Ecto neural progenitor cell (in vitro differentiated cells): ENCODE data around the gene NEFH.
A peak's percentile ranks its signal among the peaks of the same experiment; 100 is the strongest.

Experiments used
- DNase-seq: peaks from one replicate; pipeline ENCODE4 v3.0.0-alpha.2; 2018; ENCODE audit warnings: low spot score

Gene NEFH

GRCh38 chr22:29503811-29504372 lies 23.9 kb downstream of the NEFH start:
- peak; percentile 56 for DNase-seq

DNA sequence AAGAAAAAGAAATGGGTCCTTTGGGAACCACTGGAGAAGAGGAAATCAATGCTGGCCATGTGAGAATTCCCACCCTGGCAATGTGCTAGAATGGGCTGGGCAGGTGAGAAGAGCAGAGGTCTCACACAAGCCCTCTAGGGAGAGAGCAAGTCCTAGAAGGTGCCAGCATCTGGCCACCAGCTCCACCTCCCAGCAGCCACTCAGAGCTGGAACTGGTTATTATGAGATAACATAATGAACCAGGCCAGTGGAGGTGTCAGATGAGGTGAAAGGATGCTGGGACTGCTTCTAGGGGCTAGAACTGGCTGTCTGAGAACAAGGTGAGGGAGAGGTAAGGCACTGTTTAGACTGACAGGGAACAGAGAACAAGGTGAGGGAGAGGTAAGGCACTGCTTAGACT lies 29.3 kb downstream of the NEFH start:
- no peak for DNase-seq

DNA sequence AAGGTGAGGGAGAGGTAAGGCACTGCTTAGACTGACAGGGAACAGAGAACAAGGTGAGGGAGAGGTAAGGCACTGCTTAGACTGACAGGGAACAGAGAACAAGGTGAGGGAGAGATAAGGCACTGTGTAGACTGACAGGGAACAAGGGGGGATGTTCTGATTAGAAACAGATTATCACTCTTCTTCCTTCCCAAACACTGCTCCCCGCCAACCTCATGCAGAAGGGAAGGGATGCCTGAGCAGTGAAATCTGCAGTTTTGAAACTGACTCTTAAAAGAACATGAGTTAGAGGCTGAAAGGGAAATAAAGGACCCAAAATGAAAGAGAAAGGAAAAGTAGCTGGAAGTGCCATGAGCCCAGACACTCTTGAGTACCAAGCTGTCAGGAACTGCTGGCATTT lies 29.8 kb downstream of the NEFH start:
- DNase-seq = no peak

DNA sequence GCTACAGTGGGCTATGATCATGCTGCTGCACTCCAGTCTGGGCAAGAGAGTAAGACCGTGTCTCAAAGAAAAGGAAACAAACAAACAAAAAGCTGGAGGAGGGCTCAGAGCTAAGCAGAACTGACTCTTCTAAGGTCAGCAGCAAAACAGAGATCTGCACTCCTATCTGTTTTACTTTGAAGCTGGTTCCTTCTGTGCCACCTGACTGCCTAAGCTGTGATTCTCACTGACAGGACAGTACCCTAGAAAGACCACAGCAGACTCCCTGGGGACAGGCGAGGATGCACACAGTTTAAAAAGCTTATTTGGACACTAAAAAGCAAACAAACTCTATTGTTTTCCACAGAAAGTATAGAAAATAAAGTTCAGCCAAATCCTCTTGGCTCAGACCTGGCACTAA lies 30.5 kb downstream of the NEFH start:
- no peak for DNase-seq

DNA sequence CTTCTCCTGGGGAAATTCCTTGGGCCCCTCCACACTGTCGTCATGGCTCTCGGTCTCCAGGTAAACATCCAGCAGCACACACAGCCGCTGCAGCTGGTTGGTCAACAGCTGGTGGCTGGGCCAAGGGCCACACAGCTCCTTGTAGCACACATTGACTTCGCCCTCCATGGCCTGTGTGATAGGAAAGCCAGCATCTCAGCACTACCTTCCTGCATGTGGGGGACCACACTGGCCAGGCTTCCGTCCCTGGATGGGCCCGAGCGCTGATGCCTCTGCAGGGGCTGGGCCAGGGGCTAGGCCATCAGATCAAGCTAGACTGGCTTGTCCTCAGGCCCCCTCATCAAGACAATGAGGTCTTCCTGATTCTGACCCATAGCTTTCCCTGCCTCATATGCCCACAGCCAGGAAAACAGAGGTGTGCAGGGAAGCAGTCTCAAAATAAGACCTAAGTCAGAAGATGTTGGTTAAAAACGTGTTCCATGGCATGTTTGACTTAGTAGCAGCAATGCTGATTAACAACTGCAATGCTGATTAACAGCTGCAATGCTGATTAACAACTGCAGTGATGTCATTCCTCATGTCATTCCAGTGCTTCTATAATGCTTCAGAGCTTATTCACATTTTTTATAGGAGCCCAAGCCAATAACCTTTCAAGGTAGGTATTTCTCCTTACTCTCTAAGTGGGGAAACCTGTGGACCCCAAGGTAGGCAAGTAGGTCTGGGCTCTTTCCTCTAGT lies 31.3 kb downstream of the NEFH start:
- no peak for DNase-seq

- no peak for DNase-seq
Observed at GRCh38 chr22:29512031-29512430, 32.0 kb downstream of the NEFH start.

- DNase-seq = no peak
Observed at GRCh38 chr22:29517215-29517908, 37.3 kb downstream of the NEFH start.

DNA sequence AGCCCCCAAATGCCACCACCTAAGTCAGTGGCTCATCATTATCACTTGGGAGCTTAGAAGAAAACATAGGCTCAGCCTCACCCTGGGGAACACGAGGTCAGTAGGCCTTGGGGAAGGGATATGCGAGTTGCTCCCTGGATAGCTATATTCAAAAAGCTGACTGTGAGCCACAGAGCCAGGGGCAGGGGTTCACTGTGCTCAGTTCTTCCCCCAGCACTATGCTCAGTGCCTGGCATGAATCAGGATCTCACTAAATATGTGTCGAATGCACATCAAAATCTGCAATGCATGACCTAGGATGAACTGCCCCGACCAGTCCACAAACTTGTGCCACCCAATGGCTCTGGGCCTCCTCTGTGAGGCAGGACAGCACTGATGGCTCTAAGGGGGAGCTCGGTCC lies 38.4 kb downstream of the NEFH start:
- no peak for DNase-seq

DNA sequence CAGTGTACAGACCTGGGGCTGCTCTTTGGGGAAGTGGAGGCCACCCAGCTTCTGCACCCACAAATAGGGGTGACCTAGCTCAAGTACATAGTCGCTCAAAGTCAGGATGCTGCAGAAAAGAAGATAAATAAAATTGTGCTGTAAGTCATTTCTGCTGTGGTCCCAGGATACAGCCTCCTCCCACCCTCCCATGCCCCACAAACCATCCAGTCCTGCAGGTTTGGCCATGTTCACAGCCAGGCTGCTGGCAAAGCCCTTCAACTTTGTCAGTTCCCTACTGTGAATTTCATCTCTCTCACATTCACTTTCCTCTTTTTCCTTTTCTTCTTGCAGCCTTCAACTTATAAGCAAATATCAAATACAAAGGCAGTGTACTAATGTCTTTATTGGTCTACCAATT lies 40.0 kb downstream of the NEFH start:
- no peak for DNase-seq

DNA sequence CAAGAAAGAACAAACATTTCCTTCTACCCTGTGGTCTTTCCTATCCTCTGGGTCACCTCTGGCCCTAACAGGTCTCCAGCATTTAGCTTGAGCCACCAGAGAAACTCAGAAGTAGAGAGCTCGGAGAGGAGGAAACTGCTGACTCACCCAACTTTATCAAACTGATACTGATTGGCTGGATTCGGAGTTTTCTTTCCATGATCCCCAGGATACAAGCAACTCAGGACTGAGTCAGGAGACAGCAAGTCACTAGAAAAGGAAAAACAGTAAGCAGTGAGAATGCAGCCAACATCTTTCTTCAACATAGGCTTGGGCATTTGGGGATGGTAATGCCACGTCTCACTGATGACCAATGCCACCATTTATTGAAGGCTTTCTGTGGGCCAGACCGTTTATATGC lies 40.8 kb downstream of the NEFH start:
- no peak for DNase-seq

DNA sequence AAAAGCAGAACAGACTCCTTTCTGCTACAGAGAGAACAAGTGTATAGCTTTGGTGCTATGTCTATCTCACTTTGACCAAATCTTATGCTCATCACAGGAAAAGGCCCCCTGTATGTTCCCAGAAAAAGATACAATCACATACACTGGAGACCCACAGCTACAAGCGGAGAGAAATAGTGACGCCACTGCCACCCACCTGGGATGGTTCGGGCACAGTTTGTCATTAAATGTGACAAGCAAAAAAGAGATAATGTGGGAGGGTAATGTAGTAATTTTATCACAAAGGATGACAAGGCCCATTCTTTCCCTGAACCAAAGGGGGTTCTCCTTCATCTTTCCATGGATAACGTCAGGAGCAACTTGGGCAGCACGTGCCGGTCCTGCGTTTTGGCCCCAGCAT lies 41.5 kb downstream of the NEFH start:
- DNase-seq = no peak

DNA sequence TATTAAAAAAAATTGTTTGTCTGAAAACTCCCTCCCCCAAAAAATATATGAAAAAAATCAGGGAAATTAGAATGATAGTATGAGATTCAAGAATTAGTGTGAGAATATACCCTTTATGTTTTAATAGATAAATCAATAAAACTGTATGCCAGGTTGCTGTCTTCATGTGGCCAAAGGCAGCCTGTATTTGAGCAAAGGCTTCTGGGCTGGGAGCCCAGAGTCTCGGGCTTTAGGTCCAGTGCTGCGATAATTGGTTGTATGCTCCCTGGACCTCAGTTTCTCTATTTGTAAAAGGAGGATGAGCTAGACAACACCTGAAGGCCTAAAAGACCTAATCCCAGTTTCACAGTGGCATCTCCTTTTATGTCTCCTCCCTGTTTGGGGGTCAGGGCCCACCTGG lies 43.7 kb downstream of the NEFH start:
- DNase-seq = no peak

DNA sequence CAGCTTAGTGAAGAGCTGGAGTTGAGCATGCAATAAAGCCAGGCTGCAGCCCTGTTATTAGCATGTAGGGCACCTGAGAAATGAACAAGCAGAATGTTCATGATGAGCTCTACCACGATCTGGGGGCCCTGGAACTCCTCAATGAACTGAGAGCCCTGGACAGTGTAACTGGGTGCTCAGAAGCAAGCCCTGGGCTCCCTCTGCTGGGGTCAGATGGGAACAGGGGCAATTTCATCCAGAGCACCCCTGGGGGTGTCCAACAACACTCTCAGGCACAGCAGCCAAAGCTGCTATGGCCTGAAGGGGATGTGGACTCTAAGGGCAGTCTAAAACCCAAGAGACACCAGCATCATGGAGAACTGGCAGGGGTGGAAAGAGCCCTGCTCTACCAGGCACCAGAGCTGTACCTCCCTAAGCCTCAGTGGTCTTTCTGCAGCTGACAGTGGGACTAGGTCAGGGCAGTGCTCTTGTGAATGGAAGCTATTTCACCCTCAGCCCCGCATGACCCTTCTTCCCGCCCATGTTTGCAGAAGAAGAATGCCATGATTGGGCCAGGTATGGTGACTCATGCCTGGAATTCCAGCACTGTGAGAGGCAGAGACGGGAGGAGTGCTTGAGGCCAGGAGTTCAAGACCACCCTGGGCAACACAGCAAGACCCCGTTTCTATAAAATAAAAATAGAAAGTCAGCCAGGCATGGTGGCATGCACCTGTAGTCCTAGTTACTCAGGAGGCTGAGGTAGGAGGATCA lies 44.6 kb downstream of the NEFH start:
- DNase-seq = peak; percentile 54

DNA sequence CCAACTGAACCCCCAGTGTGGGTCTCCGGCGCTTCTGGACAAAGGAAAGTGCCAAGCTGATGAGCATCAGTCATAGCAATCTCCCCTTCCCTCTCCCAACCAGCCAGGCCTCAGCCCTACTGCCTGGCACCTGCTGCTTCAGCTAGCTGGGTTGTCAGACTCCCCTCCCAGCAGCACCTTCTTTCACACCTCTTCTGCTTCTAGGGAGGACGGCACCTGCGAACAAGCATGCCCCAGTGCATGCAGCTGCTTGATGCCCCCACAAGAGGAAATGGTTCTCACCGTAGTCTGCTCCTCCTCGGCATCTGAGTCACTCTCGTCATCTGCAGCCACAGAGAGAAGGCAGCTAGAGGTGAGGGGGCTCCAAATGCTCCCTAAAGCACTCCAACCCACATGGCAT lies 48.1 kb downstream of the NEFH start:
- no peak for DNase-seq

- DNase-seq = no peak
Observed at GRCh38 chr22:29530716-29531115, 50.7 kb downstream of the NEFH start.

DNA sequence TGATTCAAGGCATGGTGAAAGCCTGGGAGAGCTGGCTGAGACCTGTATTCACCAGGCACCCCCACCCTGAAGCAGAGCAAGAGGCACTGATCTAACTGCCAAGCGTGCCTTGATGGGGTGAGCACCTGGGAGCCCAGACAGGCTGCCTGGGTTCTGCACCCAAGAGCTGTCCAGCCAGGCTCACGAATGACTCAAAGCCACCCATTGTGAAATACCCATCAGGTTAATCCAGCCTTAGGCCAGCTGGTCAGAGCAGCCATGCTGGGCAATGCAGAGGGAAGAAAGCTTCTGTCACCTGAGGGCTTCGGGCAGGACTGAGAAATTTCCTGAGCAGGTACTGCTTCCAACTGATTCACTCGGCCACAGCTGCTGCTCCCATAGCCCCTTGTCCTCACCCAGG lies 51.4 kb downstream of the NEFH start:
- no peak for DNase-seq

- DNase-seq = no peak
Observed at GRCh38 chr22:29536411-29536810, 56.4 kb downstream of the NEFH start.

- DNase-seq = no peak
Observed at GRCh38 chr22:29539105-29539504, 59.1 kb downstream of the NEFH start.
